HepG2 (cell line): ENCODE data around the gene CHPF. TPM values are rescaled to one million over a fixed set of nuclear protein-coding genes. Genes with fewer than 3 reads are reported as not detected.

Source experiments
- ATAD3A ChIP-seq: sonication (generic); formaldehyde crosslinking; IDR thresholded peaks from 2 replicates; pipeline ENCODE4 v1.4.0; 2020; ENCODE audit warnings: missing genetic modification reagents
- KDM5B ChIP-seq: sonication (generic); formaldehyde crosslinking; IDR thresholded peaks from 2 replicates; pipeline ENCODE4 v1.4.0; 2020; ENCODE audit warnings: missing genetic modification reagents, mild to moderate bottlenecking, borderline replicate concordance
- SAFB2 ChIP-seq: sonication (generic); formaldehyde crosslinking; IDR thresholded peaks from 2 replicates; pipeline ENCODE4 v1.5.1; 2020; ENCODE audit warnings: missing genetic modification reagents, low read depth, mild to moderate bottlenecking, borderline replicate concordance
- TEAD2 ChIP-seq: sonication (generic); formaldehyde crosslinking; IDR thresholded peaks from 2 replicates; pipeline ENCODE4 v1.9.0; 2021; ENCODE audit warnings: missing genetic modification reagents
- ZNF292 ChIP-seq: sonication (generic); formaldehyde crosslinking; IDR thresholded peaks from 2 replicates; pipeline ENCODE4 v1.8.1; 2022; ENCODE audit warnings: mild to moderate bottlenecking, low read depth, missing genetic modification reagents, borderline replicate concordance
- ZNF775 ChIP-seq: sonication (generic); formaldehyde crosslinking; IDR thresholded peaks from 2 replicates; pipeline ENCODE4 v1.4.0; 2020; ENCODE audit warnings: missing genetic modification reagents, mild to moderate bottlenecking, moderate library complexity, borderline replicate concordance
- polyA plus RNA-seq, 8 experiments: library from polyadenylated mRNA; depleted of rRNA in 3 of 8; stranded (reverse) in 7 of 8; unstranded in 1 of 8; fragments of >200 nt; fragmentation: Illumina TruSeq in 4 of 8; extraction: Trizol in 4 of 8; gene quantifications; 2 replicates each; pipeline versions ENCODE4 v1.2.1 to v1.2.3, GENCODE V29; 2011 to 2016; ENCODE audit warnings: low read depth in 4 of 8, missing spikeins in 1 of 8, mixed read lengths in 1 of 8; ENCODE audit not compliant: insufficient read depth in 1 of 8
- total RNA-seq, 5 experiments: library from RNA; depleted of rRNA; stranded (reverse); fragments of >200 nt; fragmentation: Illumina TruSeq; extraction: Trizol; gene quantifications; 2 replicates each; pipeline ENCODE4 v1.2.3, GENCODE V29; 2016; ENCODE audit warnings: low read depth in 1 of 5
- TF ChIP-seq, protein P1 (sequence below): sonication (generic); formaldehyde crosslinking; IDR thresholded peaks from 2 replicates; pipeline ENCODE4 v1.5.1; 2020; ENCODE audit warnings: mild to moderate bottlenecking, missing genetic modification reagents, moderate library complexity
- TF ChIP-seq, protein P2 (sequence below): sonication (generic); formaldehyde crosslinking; IDR thresholded peaks from 2 replicates; pipeline ENCODE4 v1.4.0; 2020; ENCODE audit warnings: mild to moderate bottlenecking, missing genetic modification reagents
- TF ChIP-seq, protein P3 (sequence below): sonication (generic); formaldehyde crosslinking; IDR thresholded peaks from 2 replicates; pipeline ENCODE4 v1.9.0; 2022; ENCODE audit warnings: missing genetic modification reagents, mild to moderate bottlenecking, borderline replicate concordance

The CHPF gene
- total and polyA plus RNA-seq, 2 of the 13 experiments (the other 11 are each of a cell fraction or from before 2014, with no cell fraction given): 79.6 to 111 TPM

DNA sequence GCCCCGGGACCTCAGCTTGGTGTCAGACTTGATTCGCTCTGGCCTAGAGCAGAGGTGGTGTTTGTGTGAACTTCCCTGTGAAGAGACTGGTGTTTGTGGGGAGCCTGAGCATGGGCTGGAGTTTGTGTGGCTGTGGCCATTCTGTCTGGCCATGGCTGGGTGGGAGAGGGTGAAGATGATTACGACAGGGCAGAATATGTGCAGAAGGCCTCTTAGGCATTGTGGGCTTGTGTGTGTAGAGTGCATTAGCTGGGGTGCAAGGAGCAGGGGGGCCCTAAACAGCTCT is 17.2 kb upstream of the CHPF start (continued):
- TF ChIP-seq SAFB2 (CRISPR knock-in tag) (no peak), ZNF775 (no peak), KDM5B (CRISPR knock-in tag) (peak; percentile 27; the same call in 1 of the 2 replicates), ZNF292 (CRISPR knock-in tag) (no peak), TEAD2 (no peak), ATAD3A (CRISPR knock-in tag) (no peak)
- TF ChIP-seq, protein P1, sequence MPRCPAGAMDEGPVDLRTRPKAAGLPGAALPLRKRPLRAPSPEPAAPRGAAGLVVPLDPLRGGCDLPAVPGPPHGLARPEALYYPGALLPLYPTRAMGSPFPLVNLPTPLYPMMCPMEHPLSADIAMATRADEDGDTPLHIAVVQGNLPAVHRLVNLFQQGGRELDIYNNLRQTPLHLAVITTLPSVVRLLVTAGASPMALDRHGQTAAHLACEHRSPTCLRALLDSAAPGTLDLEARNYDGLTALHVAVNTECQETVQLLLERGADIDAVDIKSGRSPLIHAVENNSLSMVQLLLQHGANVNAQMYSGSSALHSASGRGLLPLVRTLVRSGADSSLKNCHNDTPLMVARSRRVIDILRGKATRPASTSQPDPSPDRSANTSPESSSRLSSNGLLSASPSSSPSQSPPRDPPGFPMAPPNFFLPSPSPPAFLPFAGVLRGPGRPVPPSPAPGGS (CRISPR knock-in tag): no peak
- TF ChIP-seq, protein P2, sequence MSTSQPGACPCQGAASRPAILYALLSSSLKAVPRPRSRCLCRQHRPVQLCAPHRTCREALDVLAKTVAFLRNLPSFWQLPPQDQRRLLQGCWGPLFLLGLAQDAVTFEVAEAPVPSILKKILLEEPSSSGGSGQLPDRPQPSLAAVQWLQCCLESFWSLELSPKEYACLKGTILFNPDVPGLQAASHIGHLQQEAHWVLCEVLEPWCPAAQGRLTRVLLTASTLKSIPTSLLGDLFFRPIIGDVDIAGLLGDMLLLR: 0 out of 2 replicates have a peak, but pooled peaks have one; percentile 63
- TF ChIP-seq, protein P3, sequence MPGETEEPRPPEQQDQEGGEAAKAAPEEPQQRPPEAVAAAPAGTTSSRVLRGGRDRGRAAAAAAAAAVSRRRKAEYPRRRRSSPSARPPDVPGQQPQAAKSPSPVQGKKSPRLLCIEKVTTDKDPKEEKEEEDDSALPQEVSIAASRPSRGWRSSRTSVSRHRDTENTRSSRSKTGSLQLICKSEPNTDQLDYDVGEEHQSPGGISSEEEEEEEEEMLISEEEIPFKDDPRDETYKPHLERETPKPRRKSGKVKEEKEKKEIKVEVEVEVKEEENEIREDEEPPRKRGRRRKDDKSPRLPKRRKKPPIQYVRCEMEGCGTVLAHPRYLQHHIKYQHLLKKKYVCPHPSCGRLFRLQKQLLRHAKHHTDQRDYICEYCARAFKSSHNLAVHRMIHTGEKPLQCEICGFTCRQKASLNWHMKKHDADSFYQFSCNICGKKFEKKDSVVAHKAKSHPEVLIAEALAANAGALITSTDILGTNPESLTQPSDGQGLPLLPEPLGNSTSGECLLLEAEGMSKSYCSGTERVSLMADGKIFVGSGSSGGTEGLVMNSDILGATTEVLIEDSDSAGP (CRISPR knock-in tag): 0 out of 2 replicates have a peak, but pooled peaks have one; percentile 41
